Measurements from ENCODE around the gene SBF2. TPM values are rescaled to one million over a fixed set of nuclear protein-coding genes. Genes with fewer than 3 reads are reported as not detected.

The SBF2 gene
- total and polyA plus RNA-seq, 9 of the 15 experiments (the other 6 are each of a cell fraction or from before 2014, with no cell fraction given): 0.80 to 9.5 (median 5.0) TPM

DNA sequence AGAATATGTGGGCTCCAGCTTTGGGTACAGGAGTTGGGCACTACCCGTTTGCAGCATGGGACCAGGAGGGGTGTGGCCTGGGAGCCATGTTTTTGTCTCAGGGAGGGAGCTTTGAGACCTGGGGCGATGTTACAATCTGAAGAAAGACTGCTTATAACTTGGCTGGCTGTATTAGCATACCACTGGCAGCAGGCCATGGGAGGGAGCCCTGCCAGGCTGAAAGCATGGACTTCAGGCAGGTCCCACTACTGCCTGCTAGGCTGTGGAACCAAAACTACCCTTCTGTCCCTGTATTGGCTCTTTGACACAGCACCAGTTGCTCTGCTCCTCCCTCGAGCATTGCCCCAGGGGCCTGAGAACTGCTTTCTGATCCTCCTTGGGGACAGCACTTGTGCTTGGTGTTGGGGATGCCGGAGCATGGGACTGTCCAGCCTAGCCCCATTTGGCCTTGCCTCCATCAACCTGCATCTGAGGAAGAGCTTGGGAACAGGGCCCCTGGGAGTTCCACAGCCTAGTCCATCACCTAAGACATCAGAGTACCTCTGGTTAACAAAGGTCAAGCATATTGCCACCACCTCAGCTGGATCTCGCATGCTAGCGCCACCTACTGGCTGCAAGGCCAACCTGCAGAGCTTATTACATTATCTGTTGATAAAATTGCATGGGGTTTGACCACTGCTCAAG is 217.4 kb downstream of the SBF2 start (continued):
- TF ChIP-seq, protein P1, sequence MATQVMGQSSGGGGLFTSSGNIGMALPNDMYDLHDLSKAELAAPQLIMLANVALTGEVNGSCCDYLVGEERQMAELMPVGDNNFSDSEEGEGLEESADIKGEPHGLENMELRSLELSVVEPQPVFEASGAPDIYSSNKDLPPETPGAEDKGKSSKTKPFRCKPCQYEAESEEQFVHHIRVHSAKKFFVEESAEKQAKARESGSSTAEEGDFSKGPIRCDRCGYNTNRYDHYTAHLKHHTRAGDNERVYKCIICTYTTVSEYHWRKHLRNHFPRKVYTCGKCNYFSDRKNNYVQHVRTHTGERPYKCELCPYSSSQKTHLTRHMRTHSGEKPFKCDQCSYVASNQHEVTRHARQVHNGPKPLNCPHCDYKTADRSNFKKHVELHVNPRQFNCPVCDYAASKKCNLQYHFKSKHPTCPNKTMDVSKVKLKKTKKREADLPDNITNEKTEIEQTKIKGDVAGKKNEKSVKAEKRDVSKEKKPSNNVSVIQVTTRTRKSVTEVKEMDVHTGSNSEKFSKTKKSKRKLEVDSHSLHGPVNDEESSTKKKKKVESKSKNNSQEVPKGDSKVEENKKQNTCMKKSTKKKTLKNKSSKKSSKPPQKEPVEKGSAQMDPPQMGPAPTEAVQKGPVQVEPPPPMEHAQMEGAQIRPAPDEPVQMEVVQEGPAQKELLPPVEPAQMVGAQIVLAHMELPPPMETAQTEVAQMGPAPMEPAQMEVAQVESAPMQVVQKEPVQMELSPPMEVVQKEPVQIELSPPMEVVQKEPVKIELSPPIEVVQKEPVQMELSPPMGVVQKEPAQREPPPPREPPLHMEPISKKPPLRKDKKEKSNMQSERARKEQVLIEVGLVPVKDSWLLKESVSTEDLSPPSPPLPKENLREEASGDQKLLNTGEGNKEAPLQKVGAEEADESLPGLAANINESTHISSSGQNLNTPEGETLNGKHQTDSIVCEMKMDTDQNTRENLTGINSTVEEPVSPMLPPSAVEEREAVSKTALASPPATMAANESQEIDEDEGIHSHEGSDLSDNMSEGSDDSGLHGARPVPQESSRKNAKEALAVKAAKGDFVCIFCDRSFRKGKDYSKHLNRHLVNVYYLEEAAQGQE (IDR thresholded peaks at IDR 0.05; ENCODE audit: borderline replicate concordance): peak; percentile 47; the same call in 1 of the 2 replicates
- TF ChIP-seq, protein P1 (CRISPR knock-in tag; IDR thresholded peaks at IDR 0.05; ENCODE audit: low read depth): no peak
- peak; percentile 45; the same call in 1 of the 2 replicates for TF ChIP-seq SMC3 (conservative IDR thresholded peaks at IDR 0.05; ENCODE audit: insufficient read depth, low read depth, low read length)
- TF ChIP-seq, protein P2, sequence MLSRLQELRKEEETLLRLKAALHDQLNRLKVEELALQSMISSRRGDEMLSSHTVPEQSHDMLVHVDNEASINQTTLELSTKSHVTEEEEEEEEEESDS (CRISPR knock-in tag; IDR thresholded peaks at IDR 0.05): no peak
- TF ChIP-seq, protein P3, sequence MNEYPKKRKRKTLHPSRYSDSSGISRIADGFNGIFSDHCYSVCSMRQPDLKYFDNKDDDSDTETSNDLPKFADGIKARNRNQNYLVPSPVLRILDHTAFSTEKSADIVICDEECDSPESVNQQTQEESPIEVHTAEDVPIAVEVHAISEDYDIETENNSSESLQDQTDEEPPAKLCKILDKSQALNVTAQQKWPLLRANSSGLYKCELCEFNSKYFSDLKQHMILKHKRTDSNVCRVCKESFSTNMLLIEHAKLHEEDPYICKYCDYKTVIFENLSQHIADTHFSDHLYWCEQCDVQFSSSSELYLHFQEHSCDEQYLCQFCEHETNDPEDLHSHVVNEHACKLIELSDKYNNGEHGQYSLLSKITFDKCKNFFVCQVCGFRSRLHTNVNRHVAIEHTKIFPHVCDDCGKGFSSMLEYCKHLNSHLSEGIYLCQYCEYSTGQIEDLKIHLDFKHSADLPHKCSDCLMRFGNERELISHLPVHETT (CRISPR knock-in tag; conservative IDR thresholded peaks at IDR 0.05 in 1 of 2, IDR thresholded peaks at IDR 0.05 in 1 of 2): no peak
- no peak for TF ChIP-seq KDM2B (CRISPR knock-in tag; IDR thresholded peaks at IDR 0.05)
- TF ChIP-seq, protein P4, sequence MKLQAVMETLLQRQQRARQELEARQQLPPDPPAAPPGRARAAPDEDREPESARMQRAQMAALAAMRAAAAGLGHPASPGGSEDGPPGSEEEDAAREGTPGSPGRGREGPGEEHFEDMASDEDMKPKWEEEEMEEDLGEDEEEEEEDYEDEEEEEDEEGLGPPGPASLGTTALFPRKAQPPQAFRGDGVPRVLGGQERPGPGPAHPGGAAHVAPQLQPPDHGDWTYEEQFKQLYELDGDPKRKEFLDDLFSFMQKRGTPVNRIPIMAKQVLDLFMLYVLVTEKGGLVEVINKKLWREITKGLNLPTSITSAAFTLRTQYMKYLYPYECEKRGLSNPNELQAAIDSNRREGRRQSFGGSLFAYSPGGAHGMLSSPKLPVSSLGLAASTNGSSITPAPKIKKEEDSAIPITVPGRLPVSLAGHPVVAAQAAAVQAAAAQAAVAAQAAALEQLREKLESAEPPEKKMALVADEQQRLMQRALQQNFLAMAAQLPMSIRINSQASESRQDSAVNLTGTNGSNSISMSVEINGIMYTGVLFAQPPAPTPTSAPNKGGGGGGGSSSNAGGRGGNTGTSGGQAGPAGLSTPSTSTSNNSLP (IDR thresholded peaks at IDR 0.05; ENCODE audit: borderline replicate concordance, low read depth, low read length): 0 out of 2 replicates have a peak, but pooled peaks have one; percentile 53
- TF ChIP-seq CTBP1 (IDR thresholded peaks at IDR 0.05; ENCODE audit: borderline replicate concordance): 0 out of 2 replicates have a peak, but pooled peaks have one; percentile 13
- TF ChIP-seq NUFIP1 (IDR thresholded peaks at IDR 0.05; ENCODE audit: partially characterized antibody): no peak
- TF ChIP-seq, protein P5, sequence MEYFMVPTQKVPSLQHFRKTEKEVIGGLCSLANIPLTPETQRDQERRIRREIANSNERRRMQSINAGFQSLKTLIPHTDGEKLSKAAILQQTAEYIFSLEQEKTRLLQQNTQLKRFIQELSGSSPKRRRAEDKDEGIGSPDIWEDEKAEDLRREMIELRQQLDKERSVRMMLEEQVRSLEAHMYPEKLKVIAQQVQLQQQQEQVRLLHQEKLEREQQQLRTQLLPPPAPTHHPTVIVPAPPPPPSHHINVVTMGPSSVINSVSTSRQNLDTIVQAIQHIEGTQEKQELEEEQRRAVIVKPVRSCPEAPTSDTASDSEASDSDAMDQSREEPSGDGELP (CRISPR knock-in tag; IDR thresholded peaks at IDR 0.05; ENCODE audit: borderline replicate concordance): peak; percentile 26; the same call in 1 of the 2 replicates
- TF ChIP-seq MAFG (tag; conservative IDR thresholded peaks at IDR 0.05): no peak
